ENCODE data around the gene INPP5A.

The INPP5A gene

DNA sequence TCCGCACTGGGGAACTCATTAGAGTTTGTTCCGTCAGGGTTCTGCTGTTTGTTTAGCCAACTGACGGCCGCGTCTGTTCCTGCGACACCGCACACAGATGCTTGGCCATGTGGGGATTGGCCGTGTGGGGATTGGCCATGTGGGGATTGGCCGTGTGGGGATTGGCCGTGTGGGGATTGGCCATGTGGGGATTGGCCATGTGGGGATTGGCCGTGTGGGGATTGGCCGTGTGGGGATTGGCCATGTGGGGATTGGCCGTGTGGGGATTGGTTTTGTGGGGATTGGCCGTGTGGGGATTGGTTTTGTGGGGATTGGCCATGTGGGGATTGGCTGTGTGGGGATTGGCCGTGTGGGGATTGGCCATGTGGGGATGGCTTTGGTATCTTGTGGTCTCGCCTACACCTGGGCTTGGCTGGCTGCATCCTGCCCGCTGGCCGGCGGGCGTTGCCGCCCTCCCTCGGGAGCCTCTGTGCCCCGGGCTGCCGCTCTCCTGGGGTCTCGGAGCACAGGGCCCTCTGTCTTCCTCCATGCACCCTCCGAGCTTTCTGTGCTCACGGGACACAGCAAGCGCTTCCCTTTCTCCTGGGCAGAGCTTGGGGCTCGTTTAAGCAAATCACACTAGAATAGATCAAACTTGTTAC is 185.9 kb downstream of the INPP5A start:
- DNase-seq (ENCODE audit: low spot score), result no peak
- in situ Hi-C loops (cut with MboI; ENCODE audit: low sequenced_read_pairs, unreplicated experiment), result no loop called here
- TF ChIP-seq, protein P1, sequence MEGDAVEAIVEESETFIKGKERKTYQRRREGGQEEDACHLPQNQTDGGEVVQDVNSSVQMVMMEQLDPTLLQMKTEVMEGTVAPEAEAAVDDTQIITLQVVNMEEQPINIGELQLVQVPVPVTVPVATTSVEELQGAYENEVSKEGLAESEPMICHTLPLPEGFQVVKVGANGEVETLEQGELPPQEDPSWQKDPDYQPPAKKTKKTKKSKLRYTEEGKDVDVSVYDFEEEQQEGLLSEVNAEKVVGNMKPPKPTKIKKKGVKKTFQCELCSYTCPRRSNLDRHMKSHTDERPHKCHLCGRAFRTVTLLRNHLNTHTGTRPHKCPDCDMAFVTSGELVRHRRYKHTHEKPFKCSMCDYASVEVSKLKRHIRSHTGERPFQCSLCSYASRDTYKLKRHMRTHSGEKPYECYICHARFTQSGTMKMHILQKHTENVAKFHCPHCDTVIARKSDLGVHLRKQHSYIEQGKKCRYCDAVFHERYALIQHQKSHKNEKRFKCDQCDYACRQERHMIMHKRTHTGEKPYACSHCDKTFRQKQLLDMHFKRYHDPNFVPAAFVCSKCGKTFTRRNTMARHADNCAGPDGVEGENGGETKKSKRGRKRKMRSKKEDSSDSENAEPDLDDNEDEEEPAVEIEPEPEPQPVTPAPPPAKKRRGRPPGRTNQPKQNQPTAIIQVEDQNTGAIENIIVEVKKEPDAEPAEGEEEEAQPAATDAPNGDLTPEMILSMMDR (IDR thresholded peaks at IDR 0.05; ENCODE audit: borderline replicate concordance, control extremely low read depth, extremely low read depth, insufficient read depth, missing control alignments), result no peak

DNA sequence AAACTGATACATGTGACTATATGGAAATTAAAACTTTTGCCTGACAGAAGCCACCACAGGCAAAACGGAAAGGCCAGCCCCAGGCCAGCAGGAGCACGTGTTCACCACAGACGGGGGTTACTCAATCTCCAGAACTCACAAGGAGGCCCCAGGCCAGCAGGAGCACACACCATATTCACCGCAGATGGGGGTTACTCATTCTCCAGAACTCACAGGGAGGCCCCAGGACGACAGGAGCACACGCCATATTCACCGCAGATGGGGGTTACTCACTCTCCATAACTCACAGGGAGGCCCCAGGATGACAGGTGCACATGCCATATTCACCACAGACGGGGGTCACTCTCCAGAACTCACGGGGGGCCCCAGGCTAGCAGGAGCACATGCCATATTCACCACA is 186.9 kb downstream of the INPP5A start:
- no peak for DNase-seq (ENCODE audit: low spot score)
- TF ChIP-seq, protein P1 (IDR thresholded peaks at IDR 0.05; ENCODE audit: borderline replicate concordance, control extremely low read depth, extremely low read depth, insufficient read depth, missing control alignments), result no peak
- in situ Hi-C loops (cut with MboI; ENCODE audit: low sequenced_read_pairs, unreplicated experiment), result no loop called here

DNA sequence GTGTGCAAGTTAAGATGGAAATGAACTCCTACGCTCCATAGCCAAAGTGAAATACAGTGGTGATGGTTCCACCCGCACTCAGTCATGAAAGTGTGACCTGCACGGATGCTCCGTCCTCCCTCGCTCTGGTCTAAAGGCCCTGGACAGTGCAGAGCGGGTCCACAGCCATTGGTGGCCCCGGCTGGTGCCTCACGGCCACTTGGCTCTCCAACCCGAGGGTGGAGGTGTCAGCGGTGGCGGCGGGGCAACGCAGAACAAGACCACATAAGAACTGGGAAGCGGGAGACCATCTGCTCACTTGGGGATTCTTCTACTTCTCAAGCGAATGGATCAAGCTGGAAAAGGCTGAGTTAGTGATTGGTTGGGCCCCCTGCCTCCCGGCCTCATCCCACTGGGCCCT is 187.6 kb downstream of the INPP5A start:
- TF ChIP-seq, protein P1 (IDR thresholded peaks at IDR 0.05; ENCODE audit: borderline replicate concordance, control extremely low read depth, extremely low read depth, insufficient read depth, missing control alignments), result no peak
- DNase-seq (ENCODE audit: low spot score), result no peak
- in situ Hi-C loops (cut with MboI; ENCODE audit: low sequenced_read_pairs, unreplicated experiment), result no loop called here

DNA sequence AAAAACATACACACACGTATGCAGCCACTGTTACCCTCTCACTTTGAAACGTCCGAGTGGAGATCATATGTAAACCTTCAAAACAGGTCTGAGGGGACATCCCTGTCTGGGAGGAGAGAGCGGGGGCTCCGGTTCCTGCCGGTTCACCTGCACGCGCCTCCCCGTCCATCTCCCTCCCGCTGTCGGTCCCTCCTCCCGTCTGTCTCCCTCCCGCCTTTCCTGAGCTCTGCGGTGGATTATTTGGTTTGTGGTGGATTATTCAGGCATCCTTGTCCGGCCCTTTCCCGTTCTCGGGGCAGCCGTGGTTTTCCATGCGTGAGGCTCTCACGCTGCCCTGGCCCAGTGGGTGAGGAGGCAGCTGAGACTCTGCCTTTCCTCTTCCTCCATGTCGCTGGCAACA is 188.6 kb downstream of the INPP5A start:
- in situ Hi-C loops (cut with MboI; ENCODE audit: low sequenced_read_pairs, unreplicated experiment), result no loop called here
- TF ChIP-seq, protein P1 (IDR thresholded peaks at IDR 0.05; ENCODE audit: borderline replicate concordance, control extremely low read depth, extremely low read depth, insufficient read depth, missing control alignments), result no peak
- no peak for DNase-seq (ENCODE audit: low spot score)

DNA sequence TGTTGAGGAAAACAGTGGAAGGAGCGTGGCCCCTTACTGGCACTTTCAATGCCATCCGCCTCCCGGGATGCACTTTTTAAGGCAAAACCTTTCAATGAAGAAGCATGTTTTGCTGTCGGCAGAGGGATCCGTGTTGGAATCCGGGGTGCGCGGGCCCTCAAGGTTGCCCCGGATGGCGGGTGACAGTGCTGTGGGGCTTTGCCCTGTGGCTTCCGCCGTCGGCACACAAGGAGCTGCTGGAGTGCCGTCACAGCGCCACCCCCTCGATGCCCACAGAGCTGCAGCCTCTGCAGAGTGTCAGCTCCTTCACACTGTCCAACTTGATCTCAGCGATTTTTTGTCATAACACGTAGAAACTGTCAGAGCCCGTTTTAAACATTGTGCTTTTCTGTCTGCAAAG is 189.4 kb downstream of the INPP5A start:
- in situ Hi-C loops (cut with MboI; ENCODE audit: low sequenced_read_pairs, unreplicated experiment), result no loop called here
- DNase-seq (ENCODE audit: low spot score), result no peak
- TF ChIP-seq, protein P1 (IDR thresholded peaks at IDR 0.05; ENCODE audit: borderline replicate concordance, control extremely low read depth, extremely low read depth, insufficient read depth, missing control alignments), result no peak

DNA sequence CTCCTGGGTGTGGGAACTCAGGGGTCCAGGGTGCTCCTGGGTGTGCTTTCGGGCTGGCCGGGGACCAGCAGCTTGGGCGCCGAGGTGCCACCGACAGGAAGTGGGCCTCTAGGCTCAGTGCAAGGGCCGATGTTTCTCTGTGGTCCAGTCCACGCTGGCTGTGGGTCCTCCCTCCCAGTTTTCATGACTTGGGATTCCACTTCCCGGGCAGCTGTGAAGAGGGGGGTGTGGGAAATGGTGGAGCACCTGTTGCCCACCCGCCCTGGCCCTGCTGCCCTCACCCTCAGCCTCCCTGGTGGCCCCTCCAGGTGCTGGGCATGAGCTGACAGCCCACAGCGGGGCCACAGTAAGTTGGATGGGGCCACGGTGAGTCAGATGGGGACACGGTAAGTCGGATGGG is 189.8 kb downstream of the INPP5A start:
- TF ChIP-seq, protein P1 (IDR thresholded peaks at IDR 0.05; ENCODE audit: borderline replicate concordance, control extremely low read depth, extremely low read depth, insufficient read depth, missing control alignments), result no peak
- in situ Hi-C loops (cut with MboI; ENCODE audit: low sequenced_read_pairs, unreplicated experiment), result no loop called here
- no peak for DNase-seq (ENCODE audit: low spot score)

All from GM13976 (cell line).